ENCODE measurements around the gene NEO1. TPM values are rescaled to one million over a fixed set of nuclear protein-coding genes. Genes with fewer than 3 reads are reported as not detected.
A peak's percentile ranks its signal among the peaks of the same experiment; 100 is the strongest.

NEO1 gene
- total RNA-seq, 1 donor from 2014 or later = 26.6 TPM

DNA sequence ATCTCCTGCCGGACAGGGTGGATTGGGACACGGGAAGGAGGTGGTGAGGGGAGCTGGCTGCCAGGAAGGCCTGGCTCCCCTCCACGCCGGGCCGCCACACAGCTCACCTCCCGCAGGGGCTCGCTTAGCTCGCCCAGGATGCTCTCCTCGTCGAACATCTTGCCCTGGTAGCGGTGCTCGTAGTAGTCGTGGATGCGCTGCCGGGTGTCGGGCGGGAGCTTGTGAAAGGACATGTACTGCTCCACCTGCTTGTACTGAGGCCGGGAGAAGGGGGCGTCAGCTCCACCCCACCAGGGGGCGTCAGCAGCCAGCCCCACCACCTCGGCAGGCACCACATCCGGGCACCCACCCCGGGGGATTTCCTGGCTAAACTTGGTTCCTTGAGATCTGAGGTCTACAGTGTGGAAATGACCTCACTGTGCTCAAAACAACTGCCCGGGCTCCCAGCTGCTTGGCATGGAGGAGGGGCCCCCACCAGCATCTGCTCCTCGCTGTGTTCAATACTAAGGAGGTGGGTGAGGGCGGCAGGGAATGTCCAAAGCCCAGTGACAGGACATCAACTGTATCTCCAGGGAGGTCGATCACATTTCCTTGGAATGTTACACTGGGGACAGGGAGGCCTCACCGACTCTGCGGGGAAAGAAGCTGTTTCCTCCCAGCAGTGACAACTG is 273.1 kb downstream of the NEO1 start:
- Histone ChIP-seq H3K27me3 (ENCODE audit: control insufficient read depth, insufficient read depth, low read length) (peaks cover 11% of the 10 kb centered on the region), H3K4me3 (ENCODE audit: low read depth, low read length) (no peak overlapping the region), H3K36me3 (ENCODE audit: control insufficient read depth, insufficient read depth, low read length) (no peaks in the 10 kb centered on the region)
- TF ChIP-seq CTCF (IDR thresholded peaks at IDR 0.05; ENCODE audit: insufficient read depth, low read length, poor library complexity, severe bottlenecking) = peak; percentile 22
- DNase-seq (ENCODE audit: low read depth) = no peak

DNA sequence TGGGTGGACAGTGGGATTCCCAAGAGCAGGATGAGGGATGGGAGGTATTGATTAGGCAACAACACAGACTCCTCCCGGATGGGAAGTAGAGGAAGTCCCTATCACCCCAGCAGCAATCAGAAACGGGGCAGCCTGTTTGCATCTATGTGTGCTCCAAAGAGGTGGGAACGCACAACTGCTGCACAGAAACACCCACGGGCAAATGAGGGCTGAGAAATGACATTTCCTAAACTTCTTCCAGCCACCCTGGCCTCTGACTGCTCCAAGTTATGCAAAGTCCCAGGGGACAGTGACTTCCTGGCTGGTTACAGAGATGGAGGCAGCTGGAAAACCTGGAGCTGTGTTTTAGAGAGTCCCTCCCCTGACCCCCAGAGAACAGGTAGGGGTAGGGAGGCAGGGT is 273.9 kb downstream of the NEO1 start:
- no peak for TF ChIP-seq CTCF (IDR thresholded peaks at IDR 0.05; ENCODE audit: insufficient read depth, low read length, poor library complexity, severe bottlenecking)
- Histone ChIP-seq H3K36me3 (ENCODE audit: control insufficient read depth, insufficient read depth, low read length) (no peaks in the 10 kb centered on the region), H3K27me3 (ENCODE audit: control insufficient read depth, insufficient read depth, low read length) (peaks cover 8% of the 10 kb centered on the region), H3K4me3 (ENCODE audit: low read depth, low read length) (no peak overlapping the region)
- no peak for DNase-seq (ENCODE audit: low read depth)

DNA sequence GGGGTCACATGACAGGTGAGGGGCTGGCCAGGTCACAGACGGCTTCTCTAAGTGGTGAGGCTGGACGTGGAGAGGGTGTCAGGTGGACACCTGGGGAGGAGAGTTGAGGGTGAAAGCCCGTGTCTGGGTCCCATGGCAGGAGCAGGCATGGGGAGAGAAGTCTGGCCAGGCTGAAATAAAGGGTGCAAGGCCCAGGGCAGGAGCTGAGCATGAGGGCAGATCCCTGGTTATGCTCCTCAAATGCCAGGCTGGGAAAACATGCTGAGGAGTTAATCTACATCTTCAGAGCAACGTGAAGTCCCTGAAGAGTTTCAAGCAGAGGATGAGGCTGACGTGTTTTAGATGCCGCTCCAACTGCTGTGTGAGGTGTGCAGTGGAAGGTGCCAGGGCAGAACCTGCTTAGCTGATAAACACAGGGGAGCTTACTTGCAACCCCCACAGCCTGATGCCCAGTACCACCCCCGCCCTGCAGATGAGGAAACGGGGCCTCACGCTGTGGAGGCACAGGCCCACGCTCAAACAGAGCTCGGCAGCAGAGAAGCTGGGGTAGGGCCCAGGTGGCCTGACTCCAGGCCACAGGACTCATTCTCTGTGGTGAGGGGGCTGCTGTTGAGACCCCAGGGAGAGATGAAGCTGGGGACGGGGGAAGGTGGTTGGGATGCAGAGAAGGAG is 276.0 kb downstream of the NEO1 start:
- Histone ChIP-seq H3K27me3 (ENCODE audit: control insufficient read depth, insufficient read depth, low read length) (peaks cover 8% of the 10 kb centered on the region), H3K4me3 (ENCODE audit: low read depth, low read length) (no peak overlapping the region), H3K36me3 (ENCODE audit: control insufficient read depth, insufficient read depth, low read length) (no peaks in the 10 kb centered on the region)
- TF ChIP-seq CTCF (IDR thresholded peaks at IDR 0.05; ENCODE audit: insufficient read depth, low read length, poor library complexity, severe bottlenecking) = no peak
- DNase-seq (ENCODE audit: low read depth) = no peak

DNA sequence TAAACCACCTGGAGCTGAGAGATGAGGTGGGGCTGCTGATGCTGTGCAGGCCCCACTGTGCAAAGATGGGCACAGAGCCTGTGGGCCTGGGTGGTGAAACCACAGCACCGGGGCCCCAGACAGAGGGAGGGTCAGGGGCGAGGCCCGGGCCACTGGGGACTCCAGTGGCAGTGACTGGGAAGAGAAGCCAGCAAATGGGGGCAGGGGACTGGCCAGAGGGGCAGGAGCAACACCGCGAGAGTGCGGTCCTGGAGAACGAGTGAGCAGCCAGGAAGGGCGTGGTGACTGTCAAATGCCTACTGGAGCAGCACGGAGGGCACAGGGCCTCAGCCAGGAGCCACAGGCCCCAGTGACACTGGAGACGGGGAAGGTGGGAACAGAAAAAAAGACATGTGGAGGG is 276.7 kb downstream of the NEO1 start:
- no peak for TF ChIP-seq CTCF (IDR thresholded peaks at IDR 0.05; ENCODE audit: insufficient read depth, low read length, poor library complexity, severe bottlenecking)
- H3K27me3 ChIP-seq (ENCODE audit: control insufficient read depth, insufficient read depth, low read length) = peaks cover 8% of the 10 kb centered on the region

GRCh38 chr15:73329501-73330200 is 277.4 kb downstream of the NEO1 start:
- Histone ChIP-seq H3K4me3 (ENCODE audit: low read depth, low read length) (no peak overlapping the region), H3K36me3 (ENCODE audit: control insufficient read depth, insufficient read depth, low read length) (no peaks in the 10 kb centered on the region), H3K27me3 (ENCODE audit: control insufficient read depth, insufficient read depth, low read length) (peaks cover 8% of the 10 kb centered on the region)
- no peak for DNase-seq (ENCODE audit: low read depth)
- no peak for TF ChIP-seq CTCF (IDR thresholded peaks at IDR 0.05; ENCODE audit: insufficient read depth, low read length, poor library complexity, severe bottlenecking)

More for the DNA sequence above, 276.7 kb downstream of the NEO1 start:
- Histone ChIP-seq H3K36me3 (ENCODE audit: control insufficient read depth, insufficient read depth, low read length) (no peaks in the 10 kb centered on the region), H3K4me3 (ENCODE audit: low read depth, low read length) (no peak overlapping the region)
- DNase-seq (ENCODE audit: low read depth) = no peak
